ENCODE results near the gene MAN1A1.
A peak's percentile ranks its signal among the peaks of the same experiment; 100 is the strongest.

Gene MAN1A1

GRCh38 chr6:119347466-119348095, 2.0 kb downstream of the MAN1A1 start:
- in situ Hi-C loops (cut with MboI; ENCODE audit: low pct_unique_long_range_greater_than_20kb, low sequenced_read_pairs, unreplicated experiment): loop anchor here (10.0 to 25.0 kb wide), 2 partner anchors 193 to 615 kb away; no protein-coding TSS in a partner anchor
- TF ChIP-seq, protein P1, sequence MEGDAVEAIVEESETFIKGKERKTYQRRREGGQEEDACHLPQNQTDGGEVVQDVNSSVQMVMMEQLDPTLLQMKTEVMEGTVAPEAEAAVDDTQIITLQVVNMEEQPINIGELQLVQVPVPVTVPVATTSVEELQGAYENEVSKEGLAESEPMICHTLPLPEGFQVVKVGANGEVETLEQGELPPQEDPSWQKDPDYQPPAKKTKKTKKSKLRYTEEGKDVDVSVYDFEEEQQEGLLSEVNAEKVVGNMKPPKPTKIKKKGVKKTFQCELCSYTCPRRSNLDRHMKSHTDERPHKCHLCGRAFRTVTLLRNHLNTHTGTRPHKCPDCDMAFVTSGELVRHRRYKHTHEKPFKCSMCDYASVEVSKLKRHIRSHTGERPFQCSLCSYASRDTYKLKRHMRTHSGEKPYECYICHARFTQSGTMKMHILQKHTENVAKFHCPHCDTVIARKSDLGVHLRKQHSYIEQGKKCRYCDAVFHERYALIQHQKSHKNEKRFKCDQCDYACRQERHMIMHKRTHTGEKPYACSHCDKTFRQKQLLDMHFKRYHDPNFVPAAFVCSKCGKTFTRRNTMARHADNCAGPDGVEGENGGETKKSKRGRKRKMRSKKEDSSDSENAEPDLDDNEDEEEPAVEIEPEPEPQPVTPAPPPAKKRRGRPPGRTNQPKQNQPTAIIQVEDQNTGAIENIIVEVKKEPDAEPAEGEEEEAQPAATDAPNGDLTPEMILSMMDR (IDR thresholded peaks at IDR 0.05; ENCODE audit: extremely low read depth, insufficient read depth, missing control alignments): no peak
- peak; percentile 46 for DNase-seq (ENCODE audit: low spot score)

GRCh38 chr6:119346936-119347335, 2.6 kb downstream of the MAN1A1 start:
- in situ Hi-C loops (cut with MboI; ENCODE audit: low pct_unique_long_range_greater_than_20kb, low sequenced_read_pairs, unreplicated experiment): loop anchor here (10.0 to 25.0 kb wide), 2 partner anchors 192 to 615 kb away; no protein-coding TSS in a partner anchor
- TF ChIP-seq, protein P1 (IDR thresholded peaks at IDR 0.05; ENCODE audit: extremely low read depth, insufficient read depth, missing control alignments): no peak
- DNase-seq (ENCODE audit: low spot score): no peak

DNA sequence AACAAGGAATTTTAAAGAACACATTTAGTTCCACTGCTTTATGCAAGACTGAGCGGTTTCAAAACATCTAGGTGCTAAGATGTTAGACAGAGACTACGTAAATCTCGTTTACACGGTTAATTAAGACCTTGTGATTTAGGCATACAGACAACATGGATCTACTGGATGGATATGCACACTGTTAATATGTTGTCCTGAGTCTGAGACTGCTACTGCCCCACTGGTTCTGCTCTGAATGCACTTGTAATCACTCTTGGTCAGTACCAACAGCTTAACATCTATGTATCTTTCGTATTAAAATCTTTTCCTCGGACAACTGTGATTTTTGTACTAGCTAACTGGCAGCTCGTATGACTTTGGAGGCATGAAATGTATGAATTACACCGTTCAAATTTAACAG, 3.1 kb downstream of the MAN1A1 start:
- in situ Hi-C loops (cut with MboI; ENCODE audit: low pct_unique_long_range_greater_than_20kb, low sequenced_read_pairs, unreplicated experiment): loop anchor here (10.0 to 25.0 kb wide), 2 partner anchors 192 to 616 kb away; no protein-coding TSS in a partner anchor
- no peak for DNase-seq (ENCODE audit: low spot score)
- TF ChIP-seq, protein P1 (IDR thresholded peaks at IDR 0.05; ENCODE audit: extremely low read depth, insufficient read depth, missing control alignments): no peak

GRCh38 chr6:119345114-119345513, 4.4 kb downstream of the MAN1A1 start:
- in situ Hi-C loops (cut with MboI; ENCODE audit: low pct_unique_long_range_greater_than_20kb, low sequenced_read_pairs, unreplicated experiment): loop anchor here (10.0 to 25.0 kb wide), 2 partner anchors 190 to 617 kb away; no protein-coding TSS in a partner anchor
- TF ChIP-seq, protein P1 (IDR thresholded peaks at IDR 0.05; ENCODE audit: extremely low read depth, insufficient read depth, missing control alignments): no peak
- no peak for DNase-seq (ENCODE audit: low spot score)

GRCh38 chr6:119344306-119344705, 5.3 kb downstream of the MAN1A1 start:
- no peak for DNase-seq (ENCODE audit: low spot score)
- TF ChIP-seq, protein P1 (IDR thresholded peaks at IDR 0.05; ENCODE audit: extremely low read depth, insufficient read depth, missing control alignments): no peak
- in situ Hi-C loops (cut with MboI; ENCODE audit: low pct_unique_long_range_greater_than_20kb, low sequenced_read_pairs, unreplicated experiment): loop anchor here (10.0 to 25.0 kb wide), 2 partner anchors 190 to 618 kb away; no protein-coding TSS in a partner anchor

DNA sequence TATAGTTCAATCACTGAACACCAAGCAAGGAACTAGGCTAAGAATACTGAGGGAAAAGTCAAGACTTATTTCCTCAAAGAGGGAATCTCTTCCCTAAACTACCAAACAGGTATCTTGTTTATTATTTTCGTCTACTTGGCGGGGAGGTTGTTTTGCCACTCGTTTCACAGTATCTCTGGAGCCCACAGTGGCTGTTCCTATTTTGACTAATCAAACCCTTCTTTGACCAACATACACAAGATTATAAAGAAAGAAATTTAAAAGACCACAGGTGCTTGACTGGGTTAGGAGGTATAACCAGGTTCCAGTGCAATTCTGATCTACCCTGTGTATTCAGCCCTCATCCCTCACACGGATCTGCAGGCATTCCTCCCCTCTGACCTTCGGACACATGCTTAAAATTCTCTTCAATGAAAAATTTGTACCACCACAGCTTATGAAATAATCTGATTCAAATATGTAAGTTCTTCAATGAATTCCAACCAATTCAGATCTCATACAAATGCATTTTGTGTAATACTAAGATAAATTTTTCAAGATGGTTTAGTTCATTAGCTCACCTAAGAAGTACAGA, 5.9 kb downstream of the MAN1A1 start:
- no peak for DNase-seq (ENCODE audit: low spot score)
- TF ChIP-seq, protein P1 (IDR thresholded peaks at IDR 0.05; ENCODE audit: extremely low read depth, insufficient read depth, missing control alignments): no peak
- in situ Hi-C loops (cut with MboI; ENCODE audit: low pct_unique_long_range_greater_than_20kb, low sequenced_read_pairs, unreplicated experiment): loop anchor here (10.0 to 25.0 kb wide), 2 partner anchors 189 to 619 kb away; no protein-coding TSS in a partner anchor
